ENCODE measurements around the gene U2AF1L4. TPM values are rescaled to one million over a fixed set of nuclear protein-coding genes. Genes with fewer than 3 reads are reported as not detected.

Gene U2AF1L4
- total RNA-seq, 1 donor from 2014 or later = 24.9 TPM

DNA sequence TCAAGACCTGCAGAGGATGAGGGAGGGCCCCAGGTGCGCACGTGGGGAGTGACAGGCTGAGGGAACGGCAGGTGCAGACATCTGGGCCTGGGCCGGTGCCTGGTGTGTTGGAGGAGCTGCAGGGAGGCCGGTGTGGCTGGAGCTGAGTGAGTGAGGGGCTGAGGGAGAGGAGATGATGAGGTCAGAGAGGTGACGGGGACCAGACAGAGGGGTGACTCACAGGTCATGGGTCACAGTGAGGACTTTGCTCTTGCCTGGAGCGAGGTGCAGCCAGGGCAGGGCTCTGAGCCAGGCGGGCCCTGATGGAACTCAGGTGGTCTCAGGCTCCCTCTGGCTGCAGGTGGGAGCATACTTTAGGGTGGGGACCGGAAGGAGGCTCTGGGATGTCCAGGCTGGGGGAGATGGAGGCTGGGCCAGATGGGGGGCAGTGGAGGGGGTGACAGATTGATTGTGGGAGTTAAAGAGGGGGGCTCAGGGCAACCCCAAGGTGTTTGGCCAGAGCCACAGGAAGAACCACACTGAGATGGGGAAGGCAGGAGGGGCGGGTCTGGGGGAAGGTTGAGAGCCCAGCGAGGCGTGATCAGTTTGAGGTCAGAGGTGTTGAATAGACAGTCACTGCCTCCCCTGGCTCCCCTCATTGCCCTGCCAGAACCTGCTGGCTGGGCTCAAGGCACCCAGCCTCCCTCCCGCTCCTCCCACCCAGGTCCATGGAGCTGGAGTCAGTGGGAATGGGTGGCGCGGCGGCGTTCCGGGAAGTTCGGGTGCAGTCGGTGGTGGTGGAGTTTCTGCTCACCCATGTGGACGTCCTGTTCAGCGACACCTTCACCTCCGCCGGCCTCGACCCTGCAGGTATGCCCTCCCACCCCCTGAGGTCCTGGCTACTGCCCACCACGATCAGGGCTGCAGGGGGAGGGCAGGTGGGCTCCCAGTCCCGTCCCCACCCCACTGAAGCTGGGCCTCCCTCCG is 38.5 kb upstream of the U2AF1L4 start:
- no peak for DNase-seq
- Histone ChIP-seq H3K9me3 (replicated peaks) (no peaks in the 10 kb centered on the region), H3K27me3 (ENCODE audit: low read depth) (no peaks in the 10 kb centered on the region), H3K27ac (replicated peaks) (no peak overlapping the region), H3K36me3 (peaks cover 15% of the 10 kb centered on the region), H3K4me3 (no peak overlapping the region), H3K4me1 (no peaks in the 10 kb centered on the region)
- TF ChIP-seq, protein P1, sequence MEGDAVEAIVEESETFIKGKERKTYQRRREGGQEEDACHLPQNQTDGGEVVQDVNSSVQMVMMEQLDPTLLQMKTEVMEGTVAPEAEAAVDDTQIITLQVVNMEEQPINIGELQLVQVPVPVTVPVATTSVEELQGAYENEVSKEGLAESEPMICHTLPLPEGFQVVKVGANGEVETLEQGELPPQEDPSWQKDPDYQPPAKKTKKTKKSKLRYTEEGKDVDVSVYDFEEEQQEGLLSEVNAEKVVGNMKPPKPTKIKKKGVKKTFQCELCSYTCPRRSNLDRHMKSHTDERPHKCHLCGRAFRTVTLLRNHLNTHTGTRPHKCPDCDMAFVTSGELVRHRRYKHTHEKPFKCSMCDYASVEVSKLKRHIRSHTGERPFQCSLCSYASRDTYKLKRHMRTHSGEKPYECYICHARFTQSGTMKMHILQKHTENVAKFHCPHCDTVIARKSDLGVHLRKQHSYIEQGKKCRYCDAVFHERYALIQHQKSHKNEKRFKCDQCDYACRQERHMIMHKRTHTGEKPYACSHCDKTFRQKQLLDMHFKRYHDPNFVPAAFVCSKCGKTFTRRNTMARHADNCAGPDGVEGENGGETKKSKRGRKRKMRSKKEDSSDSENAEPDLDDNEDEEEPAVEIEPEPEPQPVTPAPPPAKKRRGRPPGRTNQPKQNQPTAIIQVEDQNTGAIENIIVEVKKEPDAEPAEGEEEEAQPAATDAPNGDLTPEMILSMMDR (IDR thresholded peaks at IDR 0.05; ENCODE audit: borderline replicate concordance) = no peak
- intact Hi-C loops (cut with micrococcal nuclease) = no loop called here

DNA sequence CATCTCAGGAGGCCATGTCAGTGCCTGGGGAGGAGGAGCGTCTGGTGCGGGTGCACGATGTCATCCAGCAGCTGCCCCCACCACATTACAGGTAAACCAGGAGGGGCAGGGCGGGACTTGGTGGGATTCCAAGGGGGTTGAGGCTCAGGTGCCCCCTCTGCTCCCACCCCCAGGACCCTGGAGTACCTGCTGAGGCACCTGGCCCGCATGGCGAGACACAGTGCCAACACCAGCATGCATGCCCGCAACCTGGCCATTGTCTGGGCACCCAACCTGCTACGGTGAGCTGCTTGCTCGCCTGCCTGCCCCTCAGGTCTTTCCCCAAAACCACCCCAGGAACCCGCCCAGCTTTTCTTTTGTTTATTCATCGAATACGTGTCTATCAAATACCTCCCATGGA is 37.4 kb upstream of the U2AF1L4 start:
- H3K27ac ChIP-seq (replicated peaks) = no peak overlapping the region
- no peak for DNase-seq
- H3K36me3 ChIP-seq = peaks cover 15% of the 10 kb centered on the region
- H3K9me3 ChIP-seq (replicated peaks) = no peaks in the 10 kb centered on the region
- intact Hi-C loops (cut with micrococcal nuclease) = no loop called here
- H3K27me3 ChIP-seq (ENCODE audit: low read depth) = no peaks in the 10 kb centered on the region
- H3K4me3 ChIP-seq = no peak overlapping the region
- TF ChIP-seq, protein P1 (IDR thresholded peaks at IDR 0.05; ENCODE audit: borderline replicate concordance) = no peak
- H3K4me1 ChIP-seq = no peaks in the 10 kb centered on the region

DNA sequence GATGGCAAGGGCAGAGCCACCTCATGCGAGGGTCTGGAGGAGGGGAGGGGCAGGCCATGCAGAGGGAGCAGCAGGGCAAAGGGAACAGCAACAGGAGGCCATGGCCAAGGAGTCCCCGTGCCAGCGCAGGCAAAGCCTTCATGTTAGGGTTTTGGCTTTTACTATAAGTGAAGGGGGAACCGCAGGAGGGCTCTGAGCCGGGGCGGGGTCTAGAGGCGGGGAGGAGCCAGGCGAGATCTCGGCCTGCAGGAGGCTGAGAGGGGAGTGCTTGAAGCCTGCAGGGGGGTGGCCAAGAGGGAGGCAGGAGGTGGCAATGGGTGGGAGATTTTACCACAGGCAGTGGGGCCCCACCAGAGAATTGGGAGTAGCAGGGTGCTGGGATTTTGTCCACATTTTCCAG is 36.4 kb upstream of the U2AF1L4 start:
- DNase-seq = no peak
- H3K27me3 ChIP-seq (ENCODE audit: low read depth) = no peaks in the 10 kb centered on the region
- H3K27ac ChIP-seq (replicated peaks) = no peak overlapping the region
- peaks cover 15% of the 10 kb centered on the region for H3K36me3 ChIP-seq
- TF ChIP-seq, protein P1 (IDR thresholded peaks at IDR 0.05; ENCODE audit: borderline replicate concordance) = no peak
- H3K9me3 ChIP-seq (replicated peaks) = no peaks in the 10 kb centered on the region
- H3K4me3 ChIP-seq = no peak overlapping the region
- intact Hi-C loops (cut with micrococcal nuclease) = no loop called here
- no peaks in the 10 kb centered on the region for H3K4me1 ChIP-seq

DNA sequence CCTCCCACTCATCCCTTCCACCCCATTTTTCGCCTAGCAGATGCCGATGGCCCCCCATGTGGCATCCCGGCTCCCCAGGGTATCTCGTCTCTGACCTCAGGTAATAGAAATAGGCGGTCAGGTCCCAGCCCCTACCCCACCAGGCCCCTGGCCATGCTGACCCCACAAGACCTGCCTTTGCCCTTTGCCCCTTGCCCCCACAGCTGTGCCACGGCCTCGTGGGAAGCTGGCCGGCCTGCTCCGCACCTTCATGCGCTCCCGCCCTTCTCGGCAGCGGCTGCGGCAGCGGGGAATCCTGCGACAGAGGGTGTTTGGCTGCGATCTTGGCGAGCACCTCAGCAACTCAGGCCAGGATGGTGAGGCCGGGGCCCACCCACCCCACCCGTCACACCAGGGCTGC is 35.5 kb upstream of the U2AF1L4 start:
- DNase-seq = no peak
- intact Hi-C loops (cut with micrococcal nuclease) = no loop called here
- peaks cover 9% of the 10 kb centered on the region for H3K4me1 ChIP-seq
- no peak overlapping the region for H3K27ac ChIP-seq (replicated peaks)
- no peak overlapping the region for H3K4me3 ChIP-seq
- H3K27me3 ChIP-seq (ENCODE audit: low read depth) = no peaks in the 10 kb centered on the region
- peaks cover 15% of the 10 kb centered on the region for H3K36me3 ChIP-seq
- TF ChIP-seq, protein P1 (IDR thresholded peaks at IDR 0.05; ENCODE audit: borderline replicate concordance) = no peak
- no peaks in the 10 kb centered on the region for H3K9me3 ChIP-seq (replicated peaks)

DNA sequence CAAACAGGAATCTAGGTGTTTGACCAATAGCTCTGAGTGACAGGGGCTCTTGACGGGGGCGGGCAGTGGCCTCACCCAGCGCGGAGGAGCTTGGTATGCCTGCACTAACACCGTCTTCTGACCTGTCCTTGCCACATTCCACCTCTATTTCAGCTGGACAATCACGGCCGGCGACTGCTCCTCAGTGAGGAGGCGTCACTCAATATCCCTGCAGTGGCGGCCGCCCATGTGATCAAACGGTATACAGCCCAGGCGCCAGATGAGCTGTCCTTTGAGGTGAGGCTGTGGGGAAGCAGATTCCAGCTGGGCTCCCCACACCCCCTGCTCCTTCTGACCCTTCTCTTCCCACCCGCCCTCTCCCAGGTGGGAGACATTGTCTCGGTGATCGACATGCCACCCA is 34.8 kb upstream of the U2AF1L4 start:
- DNase-seq = no peak
- Histone ChIP-seq H3K27ac (replicated peaks) (no peak overlapping the region), H3K4me1 (peaks cover 12% of the 10 kb centered on the region), H3K9me3 (replicated peaks) (no peaks in the 10 kb centered on the region), H3K4me3 (no peak overlapping the region), H3K27me3 (ENCODE audit: low read depth) (no peaks in the 10 kb centered on the region), H3K36me3 (peaks cover 15% of the 10 kb centered on the region)
- TF ChIP-seq, protein P1 (IDR thresholded peaks at IDR 0.05; ENCODE audit: borderline replicate concordance) = no peak
- intact Hi-C loops (cut with micrococcal nuclease) = no loop called here
